EL (cell line): Measurements from ENCODE around the gene RGS6.

Experiments used
- DNase-seq: peaks from one replicate; pipeline ENCODE4 v3.0.0-alpha.2; 2016

Gene RGS6

DNA sequence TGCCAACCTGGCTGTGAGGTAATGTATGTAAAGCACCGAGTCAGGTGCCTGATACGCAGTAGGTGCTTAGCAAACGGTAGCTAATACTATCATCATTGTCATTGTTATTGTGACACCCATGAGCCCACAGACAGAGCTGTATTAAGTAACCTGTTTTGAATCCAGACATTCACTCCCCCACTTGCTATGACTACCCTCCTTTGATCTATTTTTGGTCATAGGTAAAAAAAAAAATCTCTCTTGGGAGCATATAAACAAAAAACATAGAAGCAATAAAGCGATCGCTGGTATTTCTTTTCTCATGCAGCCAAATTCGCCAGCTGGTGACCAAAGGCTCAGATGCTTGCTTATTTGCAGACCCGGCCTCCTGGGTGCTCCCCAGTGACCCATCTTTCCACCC is 631.4 kb downstream of the RGS6 start:
- DNase-seq, result no peak

DNA sequence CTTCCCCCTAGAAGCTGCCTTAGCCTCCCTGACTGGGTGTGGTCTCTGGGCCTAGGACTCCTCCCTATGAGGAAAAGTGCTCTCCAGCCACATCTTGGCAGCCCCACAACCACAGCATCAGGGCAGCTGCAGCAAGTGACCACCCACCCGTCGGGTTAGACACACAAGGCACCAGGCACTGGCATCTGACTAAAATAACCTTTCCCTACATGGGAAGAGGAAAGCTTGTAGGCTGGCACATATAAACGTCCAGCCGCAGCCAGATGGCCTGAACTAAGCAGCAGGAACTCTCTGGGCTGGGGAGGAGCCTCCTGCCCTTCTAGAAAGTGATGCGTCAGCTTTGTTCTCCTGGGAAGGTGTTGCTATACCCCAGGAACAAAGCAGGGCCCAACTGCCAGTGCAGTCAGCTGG is 632.9 kb downstream of the RGS6 start:
- no peak for DNase-seq

GRCh38 chr14:72565917-72566316 is 633.7 kb downstream of the RGS6 start:
- DNase-seq, result no peak

DNA sequence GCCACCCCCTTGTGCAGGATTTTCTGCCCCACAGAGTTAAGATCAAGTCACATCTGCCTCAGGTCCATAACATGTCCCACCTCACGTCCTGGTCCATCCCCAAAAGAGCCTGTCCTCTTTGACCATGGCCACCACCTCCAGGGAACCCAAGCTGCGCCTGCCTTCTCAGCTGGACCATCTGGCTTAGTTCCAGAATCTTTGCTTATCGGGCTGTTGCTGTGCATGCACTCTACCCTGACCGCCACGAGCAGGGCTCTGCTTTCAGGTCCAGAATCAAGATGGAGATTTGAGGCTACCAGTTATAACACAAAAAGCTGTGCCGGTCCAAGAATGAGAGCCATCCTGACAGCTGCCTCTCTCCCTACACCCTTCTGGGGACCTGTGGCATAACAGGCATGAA is 635.0 kb downstream of the RGS6 start:
- DNase-seq, result no peak

DNA sequence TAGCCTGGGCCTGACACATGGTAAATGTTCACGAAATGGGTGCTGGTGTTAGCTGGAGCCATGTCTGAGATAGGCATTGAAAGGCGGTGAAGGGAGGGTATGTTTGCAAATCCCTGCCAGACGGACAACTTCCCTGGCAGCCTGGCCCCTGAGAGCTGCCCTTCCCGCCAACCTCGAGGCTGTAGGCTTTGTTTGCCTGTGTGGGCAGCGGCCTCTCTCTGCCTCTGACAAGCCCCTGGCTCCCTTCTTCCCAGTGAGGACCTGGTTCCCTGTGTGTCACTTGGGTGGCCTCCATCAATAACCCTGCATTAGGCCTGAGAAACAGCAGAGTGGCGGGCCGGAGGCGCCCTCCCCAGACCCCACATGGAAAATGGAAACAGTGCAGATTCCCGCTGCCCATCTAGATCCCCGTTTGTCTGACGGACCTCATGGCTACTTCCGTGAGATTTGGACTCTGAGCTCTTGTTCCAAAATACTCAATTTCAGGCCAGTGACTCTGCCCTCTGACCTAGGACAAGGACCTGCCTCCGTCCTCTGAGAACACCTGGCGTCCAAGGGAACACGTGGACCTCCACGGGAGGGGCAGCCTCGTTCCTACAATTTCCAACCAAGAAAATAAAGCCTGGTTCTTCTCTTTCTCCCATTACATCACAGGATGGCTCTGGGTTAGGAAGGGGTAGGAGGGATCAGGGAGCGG is 636.2 kb downstream of the RGS6 start:
- DNase-seq, result no peak

- no peak for DNase-seq
These were observed 641.6 kb downstream of the RGS6 start for GRCh38 chr14:72573725-72574417.

DNA sequence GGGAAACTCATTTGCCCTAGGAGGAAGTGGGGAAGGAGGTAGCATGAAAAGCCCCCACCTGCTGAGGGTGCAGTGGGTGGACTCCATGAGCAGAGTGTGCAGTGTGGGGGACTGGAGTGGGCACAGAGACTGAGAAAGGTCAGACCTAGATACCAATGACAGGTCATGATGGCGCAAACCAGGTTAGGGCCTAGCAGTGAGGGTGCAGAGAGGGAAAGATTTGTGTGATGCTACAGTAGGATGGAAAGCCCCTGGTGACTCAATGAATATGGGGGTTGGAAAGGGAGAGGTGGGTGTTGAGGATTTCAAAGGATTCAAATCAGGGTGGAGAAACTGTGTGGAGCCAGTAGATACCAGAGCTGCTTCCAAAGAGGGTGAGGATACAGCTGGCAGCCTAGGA is 642.5 kb downstream of the RGS6 start:
- DNase-seq, result no peak

GRCh38 chr14:72576258-72576657 is 644.0 kb downstream of the RGS6 start:
- no peak for DNase-seq

DNA sequence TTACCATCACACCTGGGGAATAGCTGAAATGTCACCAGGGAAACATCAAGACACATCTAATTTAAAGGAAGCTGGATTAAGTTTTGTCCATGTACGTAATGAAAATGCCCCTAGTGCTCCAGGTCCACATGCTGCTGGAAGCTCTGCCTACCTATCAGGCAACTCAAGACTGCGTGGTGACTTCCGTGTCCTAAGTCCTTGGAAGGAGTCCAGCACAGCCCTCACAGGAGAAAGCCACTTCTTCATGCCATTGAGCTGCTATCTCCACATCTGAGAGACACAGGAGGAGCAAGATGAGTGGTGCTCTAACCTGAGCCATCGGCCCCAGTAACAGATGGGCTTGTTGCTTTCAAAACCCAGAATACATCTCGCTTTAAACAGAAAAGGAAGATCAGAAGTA is 645.3 kb downstream of the RGS6 start:
- no peak for DNase-seq

- DNase-seq, result no peak
These were observed 646.3 kb downstream of the RGS6 start for GRCh38 chr14:72578514-72578913.

DNA sequence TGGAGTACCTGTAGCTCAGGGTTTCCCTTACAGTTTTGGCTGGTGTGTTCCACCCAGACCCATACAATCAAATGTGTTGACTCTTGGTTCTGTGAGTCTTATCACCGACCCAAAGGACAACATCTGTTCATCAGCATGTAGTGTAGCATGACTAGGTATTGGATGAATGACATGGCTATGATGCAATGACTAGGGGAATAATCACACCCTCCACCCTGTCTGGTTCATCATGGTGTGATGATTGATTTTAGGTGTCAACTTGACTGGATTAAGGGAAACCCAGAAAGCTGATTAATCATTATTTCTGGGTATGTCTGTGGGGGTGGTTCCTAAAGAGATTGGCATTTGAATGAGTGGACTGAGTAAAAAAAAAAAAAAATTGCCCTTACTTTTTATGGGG is 650.4 kb downstream of the RGS6 start:
- DNase-seq, result no peak

DNA sequence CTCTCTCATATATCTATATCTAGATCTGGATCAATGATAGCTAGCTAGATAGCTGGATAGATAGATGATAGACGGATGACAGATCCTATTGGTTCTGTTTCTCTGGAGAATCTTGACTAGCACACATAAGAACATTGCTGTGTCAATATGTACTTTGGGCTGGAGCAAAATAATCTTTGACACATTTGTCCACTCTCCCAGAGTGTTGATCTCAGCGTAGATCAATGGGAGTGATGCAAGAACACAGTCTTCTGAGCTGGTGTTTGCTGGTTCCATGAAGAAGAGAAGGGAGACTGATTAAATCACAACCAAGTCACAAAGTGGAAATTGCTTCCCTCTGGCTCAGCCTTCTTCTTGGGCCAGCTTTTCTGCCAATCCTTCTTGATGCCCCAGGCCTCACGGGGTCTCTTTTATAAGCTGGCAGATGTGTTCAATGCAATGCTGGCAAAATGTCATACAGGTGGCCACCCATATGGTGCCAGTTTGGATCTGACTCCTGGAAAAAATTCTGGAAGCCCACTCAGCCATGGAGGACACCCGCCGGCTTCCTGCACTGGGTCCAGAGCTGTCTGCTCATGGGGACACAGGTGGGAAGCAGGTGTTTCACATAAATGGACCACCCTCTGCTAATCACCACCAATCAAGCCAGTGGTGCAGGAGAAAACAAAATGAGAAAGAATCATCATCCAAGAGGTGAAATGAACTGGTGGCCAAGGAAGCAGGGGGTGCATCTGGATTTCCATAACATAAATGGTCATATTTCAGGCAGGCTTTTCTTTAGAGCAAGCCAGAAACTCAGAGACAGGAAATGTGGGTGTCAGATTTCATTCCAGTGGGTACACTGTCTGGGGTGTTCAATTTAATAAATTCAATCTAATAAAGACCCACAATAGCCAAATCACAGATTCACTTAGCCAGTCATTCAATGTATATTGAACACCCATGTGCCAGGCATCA is 651.4 kb downstream of the RGS6 start:
- DNase-seq, result no peak

- no peak for DNase-seq
These were observed 656.3 kb downstream of the RGS6 start for GRCh38 chr14:72588521-72588920.

DNA sequence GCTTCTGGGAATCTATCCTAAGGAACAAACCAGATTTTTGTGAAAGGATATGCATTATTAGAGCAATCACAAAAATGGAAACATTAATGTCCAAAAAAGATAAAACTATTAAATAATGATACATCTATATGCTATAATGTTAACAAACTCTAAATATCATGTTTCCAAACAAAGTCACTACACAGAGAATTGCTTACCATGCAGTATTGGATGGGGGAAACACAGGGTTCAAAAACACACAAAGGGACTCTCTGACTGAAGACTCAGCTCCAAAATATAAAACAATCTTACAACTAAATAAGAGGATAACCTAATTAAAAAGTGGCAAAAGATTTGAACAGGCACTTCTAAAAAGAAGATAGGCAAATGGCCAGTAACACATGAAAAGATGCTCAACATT is 657.4 kb downstream of the RGS6 start:
- no peak for DNase-seq

GRCh38 chr14:72590577-72590976 is 658.3 kb downstream of the RGS6 start:
- no peak for DNase-seq

DNA sequence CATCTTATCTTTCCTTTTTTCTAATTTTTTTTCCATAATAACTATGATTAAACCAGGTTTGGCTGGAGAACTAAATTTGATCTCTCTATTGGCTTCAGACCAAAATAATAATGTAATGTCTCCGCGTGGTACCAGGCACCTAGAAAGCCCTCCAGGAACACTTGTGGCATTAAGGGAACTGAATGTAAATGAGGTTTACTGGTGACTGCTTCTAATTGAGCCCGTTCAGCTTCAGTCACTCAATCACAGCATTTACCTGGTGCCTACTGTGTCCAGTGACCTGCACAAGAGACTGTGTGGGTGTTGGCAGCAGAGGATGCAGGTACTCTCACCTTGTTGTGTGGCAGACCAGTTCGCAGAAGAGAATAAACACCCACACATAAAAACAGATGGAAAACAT is 659.2 kb downstream of the RGS6 start:
- no peak for DNase-seq

GRCh38 chr14:72594099-72594901 is 662.1 kb downstream of the RGS6 start:
- no peak for DNase-seq

DNA sequence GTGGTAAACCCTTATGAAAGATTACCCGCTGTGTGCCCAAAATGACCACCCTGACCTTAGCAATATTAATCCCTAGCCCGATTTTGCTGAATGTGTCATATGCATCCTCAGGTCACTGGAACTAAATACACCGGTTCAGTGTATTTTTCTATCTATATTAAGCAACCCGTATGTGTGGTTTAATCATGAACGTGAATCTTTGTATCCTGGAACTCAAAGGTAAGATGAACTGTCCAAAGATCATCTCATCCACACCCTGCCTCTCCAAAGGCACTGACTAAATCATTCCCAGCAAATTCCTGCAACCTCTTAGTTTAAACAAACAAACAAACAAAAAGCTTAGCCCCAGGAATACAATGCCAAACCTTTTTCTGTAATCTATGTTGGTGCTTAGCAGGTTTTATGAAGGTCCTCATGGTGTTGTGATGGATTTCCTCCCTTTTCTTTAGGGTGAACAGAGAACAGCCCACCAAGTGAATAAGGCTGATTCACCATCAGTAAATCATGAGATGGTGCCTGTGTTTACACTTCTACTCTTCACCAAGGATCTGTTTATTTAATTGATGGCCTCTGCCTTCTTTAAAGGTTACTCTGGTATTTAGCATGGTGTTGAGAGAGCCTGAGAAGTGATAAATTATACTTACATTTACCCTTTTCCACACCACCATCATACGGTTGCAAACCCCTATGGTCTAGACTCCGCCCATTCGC is 663.1 kb downstream of the RGS6 start:
- no peak for DNase-seq

GRCh38 chr14:72597252-72598233 is 665.3 kb downstream of the RGS6 start:
- DNase-seq, result no peak

DNA sequence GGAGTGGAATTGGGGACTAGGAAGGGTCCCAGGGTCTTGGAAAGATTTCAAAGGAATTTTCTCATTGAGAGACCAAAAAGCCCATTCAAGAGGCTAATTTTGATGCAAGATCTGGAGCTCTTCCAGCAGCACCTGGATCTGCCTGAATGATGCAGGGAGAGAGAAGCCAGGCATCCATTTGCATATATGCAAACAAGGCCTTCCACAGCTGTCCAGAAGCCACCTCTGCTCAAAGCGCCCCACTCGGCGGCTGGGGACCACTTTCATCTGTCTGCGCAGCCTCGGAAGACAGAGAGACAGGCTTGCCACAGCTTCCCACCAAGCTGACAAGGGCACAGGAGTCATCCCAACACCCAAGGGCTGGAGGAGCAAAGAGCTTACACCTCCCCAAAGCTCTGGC is 666.1 kb downstream of the RGS6 start:
- no peak for DNase-seq
